ENCODE measurements around the gene GTF2A1. TPM values are rescaled to one million over a fixed set of nuclear protein-coding genes. Genes with fewer than 3 reads are reported as not detected.

The GTF2A1 gene
- total and polyA plus RNA-seq, 4 donors = 2.9 to 22.1 (median 9.7) TPM

DNA sequence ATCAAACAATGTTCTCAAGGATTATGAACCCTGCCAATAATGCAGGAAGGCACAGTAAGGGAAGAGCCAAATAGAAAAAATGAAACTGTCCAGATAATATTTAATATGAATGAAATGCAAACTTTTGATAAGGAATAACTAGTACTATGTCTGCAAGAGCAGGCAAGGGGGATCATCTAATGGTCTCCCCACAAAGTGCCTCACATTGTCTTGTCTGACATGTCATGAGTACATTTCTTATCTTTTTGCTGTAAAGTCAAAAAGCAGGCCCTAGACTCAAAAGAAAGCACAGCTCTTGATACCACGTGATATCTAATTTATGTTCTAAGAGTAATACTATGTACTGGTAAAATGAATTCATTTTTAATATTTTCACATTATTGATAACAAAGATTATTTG is 43.9 kb upstream of the GTF2A1 start:
- H3K36me3 ChIP-seq (ENCODE audit: control insufficient read depth in 4 of 4, insufficient read depth in 3 of 4, low read depth in 1 of 4, low read length in 3 of 4) = no peaks in the 10 kb centered on the region
- 92% methylated on average over 1 of the region's 1 CpG for WGBS
- peaks cover 0 to 6% (median 2%) of the 10 kb centered on the region in 4 donors for H3K4me1 ChIP-seq (ENCODE audit: control insufficient read depth in 4 of 4, insufficient read depth in 4 of 4, low read length in 3 of 4)
- no peak for TF ChIP-seq FOXA2 (IDR thresholded peaks at IDR 0.05)
- TF ChIP-seq ZBTB33 (IDR thresholded peaks at IDR 0.05) = no peak
- TF ChIP-seq EGR1 (IDR thresholded peaks at IDR 0.05; ENCODE audit: low read depth in 2 of 2) = no peak
- TF ChIP-seq, protein P1, sequence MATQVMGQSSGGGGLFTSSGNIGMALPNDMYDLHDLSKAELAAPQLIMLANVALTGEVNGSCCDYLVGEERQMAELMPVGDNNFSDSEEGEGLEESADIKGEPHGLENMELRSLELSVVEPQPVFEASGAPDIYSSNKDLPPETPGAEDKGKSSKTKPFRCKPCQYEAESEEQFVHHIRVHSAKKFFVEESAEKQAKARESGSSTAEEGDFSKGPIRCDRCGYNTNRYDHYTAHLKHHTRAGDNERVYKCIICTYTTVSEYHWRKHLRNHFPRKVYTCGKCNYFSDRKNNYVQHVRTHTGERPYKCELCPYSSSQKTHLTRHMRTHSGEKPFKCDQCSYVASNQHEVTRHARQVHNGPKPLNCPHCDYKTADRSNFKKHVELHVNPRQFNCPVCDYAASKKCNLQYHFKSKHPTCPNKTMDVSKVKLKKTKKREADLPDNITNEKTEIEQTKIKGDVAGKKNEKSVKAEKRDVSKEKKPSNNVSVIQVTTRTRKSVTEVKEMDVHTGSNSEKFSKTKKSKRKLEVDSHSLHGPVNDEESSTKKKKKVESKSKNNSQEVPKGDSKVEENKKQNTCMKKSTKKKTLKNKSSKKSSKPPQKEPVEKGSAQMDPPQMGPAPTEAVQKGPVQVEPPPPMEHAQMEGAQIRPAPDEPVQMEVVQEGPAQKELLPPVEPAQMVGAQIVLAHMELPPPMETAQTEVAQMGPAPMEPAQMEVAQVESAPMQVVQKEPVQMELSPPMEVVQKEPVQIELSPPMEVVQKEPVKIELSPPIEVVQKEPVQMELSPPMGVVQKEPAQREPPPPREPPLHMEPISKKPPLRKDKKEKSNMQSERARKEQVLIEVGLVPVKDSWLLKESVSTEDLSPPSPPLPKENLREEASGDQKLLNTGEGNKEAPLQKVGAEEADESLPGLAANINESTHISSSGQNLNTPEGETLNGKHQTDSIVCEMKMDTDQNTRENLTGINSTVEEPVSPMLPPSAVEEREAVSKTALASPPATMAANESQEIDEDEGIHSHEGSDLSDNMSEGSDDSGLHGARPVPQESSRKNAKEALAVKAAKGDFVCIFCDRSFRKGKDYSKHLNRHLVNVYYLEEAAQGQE (IDR thresholded peaks at IDR 0.05) = no peak
- TF ChIP-seq GABPA (IDR thresholded peaks at IDR 0.05 in 1 of 2, conservative IDR thresholded peaks at IDR 0.05 in 1 of 2) = no peak
- no peak overlapping the region for H3K27ac ChIP-seq (ENCODE audit: low read depth in 1 of 2, low read length in 2 of 2)
- no peak overlapping the region for H3K9ac ChIP-seq (ENCODE audit: low read depth in 1 of 2, low read length in 2 of 2)
- H3K9me3 ChIP-seq (ENCODE audit: control insufficient read depth in 4 of 4, low read length in 3 of 4) = no peaks in the 10 kb centered on the region
- no peak for DNase-seq (ENCODE audit: low spot score)
- H3K27me3 ChIP-seq (ENCODE audit: control insufficient read depth in 4 of 4, insufficient read depth in 4 of 4, low read length in 3 of 4) = no peaks in the 10 kb centered on the region
- no peak overlapping the region for H3K4me3 ChIP-seq (ENCODE audit: low read depth in 1 of 3, low read length in 3 of 3)

DNA sequence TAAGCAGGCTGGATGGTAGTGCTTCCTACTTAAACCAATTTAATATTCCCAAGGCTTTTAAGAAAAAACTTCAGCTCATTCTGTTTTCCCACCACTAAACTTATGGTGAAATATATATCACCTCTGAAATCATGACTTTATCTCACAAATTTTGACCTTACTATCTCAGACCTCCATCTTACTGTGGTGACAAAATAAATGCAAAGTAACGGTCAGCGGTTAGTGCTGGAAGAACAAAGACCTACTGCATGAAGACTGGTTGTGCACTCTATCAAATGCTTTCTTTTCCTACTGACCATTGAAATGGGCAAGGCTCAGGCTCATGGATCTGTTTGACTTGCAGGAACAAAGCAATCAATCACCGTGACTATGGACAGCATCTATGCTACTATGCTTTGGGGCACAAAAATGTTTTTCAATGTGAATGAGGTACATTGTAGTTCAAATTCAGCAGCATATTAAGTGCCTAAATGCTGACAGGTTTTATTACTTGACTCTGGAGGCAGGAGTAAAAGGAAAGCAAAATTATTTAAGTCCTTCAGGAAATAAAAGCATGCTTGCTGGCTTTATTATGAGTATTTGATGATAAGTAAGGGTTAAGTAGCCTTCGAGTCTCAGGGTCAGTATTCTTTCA is 43.1 kb upstream of the GTF2A1 start:
- WGBS = 80% methylated on average over 4 of the region's 4 CpGs
- Histone ChIP-seq H3K9ac (ENCODE audit: low read depth in 1 of 2, low read length in 2 of 2) (no peak overlapping the region), H3K4me1 (ENCODE audit: control insufficient read depth in 4 of 4, insufficient read depth in 4 of 4, low read length in 3 of 4) (peaks cover 0 to 3% (median 1%) of the 10 kb centered on the region in 4 donors), H3K27ac (ENCODE audit: low read depth in 1 of 2, low read length in 2 of 2) (no peak overlapping the region), H3K27me3 (ENCODE audit: control insufficient read depth in 4 of 4, insufficient read depth in 4 of 4, low read length in 3 of 4) (no peaks in the 10 kb centered on the region), H3K4me3 (ENCODE audit: low read depth in 1 of 3, low read length in 3 of 3) (no peak overlapping the region), H3K9me3 (ENCODE audit: control insufficient read depth in 4 of 4, low read length in 3 of 4) (no peaks in the 10 kb centered on the region), H3K36me3 (ENCODE audit: control insufficient read depth in 4 of 4, insufficient read depth in 3 of 4, low read depth in 1 of 4, low read length in 3 of 4) (no peaks in the 10 kb centered on the region)
- DNase-seq (ENCODE audit: low spot score) = no peak
- TF ChIP-seq YY1 (IDR thresholded peaks at IDR 0.05) = no peak
- TF ChIP-seq HNF4G (IDR thresholded peaks at IDR 0.05) = no peak
- no peak for TF ChIP-seq RAD21 (IDR thresholded peaks at IDR 0.05)
- TF ChIP-seq GABPA (IDR thresholded peaks at IDR 0.05 in 1 of 2, conservative IDR thresholded peaks at IDR 0.05 in 1 of 2) = no peak
- TF ChIP-seq JUND (IDR thresholded peaks at IDR 0.05) = no peak
- TF ChIP-seq EGR1 (IDR thresholded peaks at IDR 0.05; ENCODE audit: low read depth in 2 of 2) = no peak

DNA sequence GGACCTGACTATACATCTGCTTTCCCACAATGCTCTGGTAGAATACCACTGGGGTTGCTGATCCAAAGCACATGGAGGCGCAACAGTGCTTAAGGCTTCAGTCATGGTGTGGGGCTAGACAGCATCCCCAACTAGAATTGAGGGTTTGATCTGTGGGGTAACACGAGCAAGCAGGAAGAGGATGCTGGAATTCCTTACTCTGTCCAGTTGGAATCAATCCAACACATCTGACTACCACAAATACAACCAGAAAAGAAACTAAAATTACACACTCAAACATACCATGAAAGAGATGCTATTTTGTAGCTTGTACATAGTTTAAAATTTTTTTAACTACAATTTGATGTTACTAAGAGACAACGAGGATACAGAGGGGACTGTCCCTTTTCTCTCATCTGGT is 40.4 kb upstream of the GTF2A1 start:
- DNase-seq (ENCODE audit: low spot score) = no peak
- no peak overlapping the region for H3K9ac ChIP-seq (ENCODE audit: low read depth in 1 of 2, low read length in 2 of 2)
- no peaks in the 10 kb centered on the region for H3K4me1 ChIP-seq (ENCODE audit: control insufficient read depth in 4 of 4, insufficient read depth in 4 of 4, low read length in 3 of 4)
- no peaks in the 10 kb centered on the region for H3K27me3 ChIP-seq (ENCODE audit: control insufficient read depth in 4 of 4, insufficient read depth in 4 of 4, low read length in 3 of 4)
- no peak overlapping the region for H3K4me3 ChIP-seq (ENCODE audit: low read depth in 1 of 3, low read length in 3 of 3)
- no peaks in the 10 kb centered on the region for H3K36me3 ChIP-seq (ENCODE audit: control insufficient read depth in 4 of 4, insufficient read depth in 3 of 4, low read depth in 1 of 4, low read length in 3 of 4)
- TF ChIP-seq RAD21 (IDR thresholded peaks at IDR 0.05) (no peak), FOXA1 (IDR thresholded peaks at IDR 0.05) (no peak)
- no peaks in the 10 kb centered on the region for H3K9me3 ChIP-seq (ENCODE audit: control insufficient read depth in 4 of 4, low read length in 3 of 4)
- H3K27ac ChIP-seq (ENCODE audit: low read depth in 1 of 2, low read length in 2 of 2) = no peak overlapping the region
- WGBS = 81% methylated on average over 3 of the region's 3 CpGs
